ENCODE measurements around the gene CDK3.

Gene CDK3

GRCh38 chr17:75987041-75987440, 13.6 kb upstream of the CDK3 start:
- no peak for DNase-seq

DNA sequence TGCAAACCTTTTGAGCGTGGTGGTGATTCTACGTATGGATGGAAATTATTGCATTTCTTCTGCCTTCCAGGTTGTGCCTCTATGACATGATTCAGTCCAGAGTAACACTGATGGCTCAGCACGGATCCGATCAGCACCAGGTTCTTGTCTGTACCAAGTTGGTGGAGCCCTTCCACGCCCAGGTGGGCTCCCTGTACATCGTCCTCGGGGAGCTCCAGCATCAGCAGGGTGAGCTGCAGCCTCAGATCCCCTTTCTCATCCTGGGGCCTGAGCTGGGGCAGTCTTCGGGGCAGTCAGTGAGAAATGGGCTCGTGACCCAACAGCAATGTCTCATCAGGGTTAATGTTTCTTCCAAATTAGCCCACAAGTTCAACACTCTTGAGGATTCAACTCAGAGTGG, 9.3 kb upstream of the CDK3 start:
- DNase-seq, result no peak

DNA sequence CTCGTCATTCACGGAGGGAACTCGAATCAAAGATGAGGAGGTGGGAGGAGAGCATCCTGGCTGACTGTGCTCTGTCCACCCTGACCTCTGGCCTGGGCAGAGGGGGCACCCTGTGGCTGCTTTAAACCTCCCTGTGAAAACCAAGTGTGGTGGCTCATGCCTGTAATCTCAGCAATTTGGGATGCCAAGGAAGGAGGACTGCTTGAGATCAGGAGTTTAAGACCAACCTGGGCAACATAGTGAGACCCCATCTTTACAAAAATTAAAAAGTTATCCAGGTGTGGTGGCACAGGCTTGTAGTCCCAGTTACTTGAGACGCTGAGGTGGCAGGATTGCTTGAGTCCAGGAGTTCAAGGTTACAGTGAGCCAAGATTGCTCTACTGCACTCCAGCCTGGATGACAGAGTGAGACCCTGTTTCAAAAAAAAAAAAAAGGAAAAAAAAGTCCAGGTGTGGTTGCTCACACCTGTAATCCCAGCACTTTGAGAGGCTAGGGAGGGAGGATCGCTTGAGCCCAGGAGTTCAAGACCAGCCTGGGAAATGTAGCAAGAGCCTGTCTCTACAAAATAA, 5.8 kb upstream of the CDK3 start:
- DNase-seq, result no peak

GRCh38 chr17:75995385-75995925, 5.2 kb upstream of the CDK3 start:
- DNase-seq, result no peak

DNA sequence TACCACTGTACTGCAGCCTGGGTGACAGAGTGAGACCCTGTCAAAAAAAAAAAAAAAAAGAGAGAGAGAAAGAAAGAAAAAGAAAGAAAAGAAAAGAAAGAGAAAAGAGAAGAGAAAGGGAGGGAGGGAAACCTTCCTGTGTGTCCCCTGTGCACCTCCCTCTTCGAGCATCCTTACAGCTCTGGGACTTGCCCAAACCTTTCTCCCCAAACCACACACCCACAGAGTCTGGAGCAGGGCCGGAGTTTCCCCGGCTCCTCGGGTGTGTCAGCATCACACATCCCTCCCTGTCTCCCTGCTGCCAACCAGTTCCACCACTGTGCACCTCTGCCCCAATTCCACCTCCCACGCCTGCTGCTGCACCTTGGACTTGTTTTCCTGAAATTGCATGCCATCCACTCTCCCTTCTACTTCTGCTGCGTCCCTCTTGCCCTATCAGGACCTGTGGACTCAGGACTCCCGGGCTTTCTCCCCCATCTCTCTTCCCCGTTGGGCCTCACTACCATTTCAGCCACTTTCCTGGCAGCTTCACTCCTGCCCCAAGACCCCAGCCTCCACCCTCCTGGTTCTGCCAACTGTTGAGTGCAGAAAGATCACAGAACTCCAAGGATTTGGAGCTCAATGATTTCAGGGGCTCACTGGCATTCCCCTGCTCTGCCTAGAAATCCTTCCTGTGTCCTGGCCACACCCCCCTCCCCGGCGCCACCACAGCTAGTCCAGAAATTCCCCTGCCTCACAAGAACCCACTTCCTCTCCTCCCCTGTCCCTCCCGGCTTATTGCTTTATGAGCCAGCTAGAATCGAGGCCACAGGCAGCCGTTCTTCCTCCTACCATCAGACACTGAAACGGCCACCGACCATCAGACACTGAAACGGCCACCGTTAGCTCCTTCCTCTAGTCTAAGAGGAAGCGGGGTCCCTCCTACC, 3.7 kb upstream of the CDK3 start:
- DNase-seq, result peak; percentile 50

- no peak for DNase-seq
Observed at GRCh38 chr17:75998327-75998795, 2.3 kb upstream of the CDK3 start.

DNA sequence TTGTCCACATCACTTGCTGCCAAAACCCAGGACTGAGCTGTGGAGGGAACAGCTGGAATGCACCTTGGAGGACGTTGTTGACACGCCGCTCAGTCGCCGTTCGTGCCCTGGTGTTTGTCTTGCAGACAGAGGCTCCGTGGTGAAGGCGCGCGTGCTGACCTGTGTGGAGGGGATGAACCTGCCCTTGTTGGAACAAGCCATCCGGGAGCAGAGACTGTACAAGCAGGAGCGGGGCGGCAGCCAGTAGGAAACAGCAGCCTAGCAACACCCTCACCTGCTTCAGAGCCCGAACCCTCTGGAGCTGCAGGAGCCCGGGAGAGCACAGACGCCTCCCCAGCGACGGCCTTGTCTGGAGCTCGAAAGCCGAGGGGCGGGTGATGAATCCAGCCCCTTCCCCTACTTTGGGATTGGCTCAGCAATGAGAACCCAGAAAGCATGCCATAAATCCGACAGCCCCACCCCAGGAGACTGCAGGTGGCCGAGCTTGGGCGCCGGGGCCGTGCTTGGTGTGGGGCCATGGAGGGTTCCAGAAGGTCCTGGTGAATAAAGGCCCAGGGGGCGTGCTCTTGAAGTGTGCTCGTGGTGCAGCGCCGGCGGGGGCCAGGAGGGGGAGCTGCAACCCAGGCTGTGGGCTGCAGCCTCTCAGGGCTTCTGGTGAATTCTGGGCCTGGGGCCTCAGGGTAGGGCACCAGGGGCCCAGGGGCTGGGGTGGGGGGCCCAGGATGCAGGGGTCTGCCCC, 470 bp upstream of the CDK3 start:
- DNase-seq, result no peak

DNA sequence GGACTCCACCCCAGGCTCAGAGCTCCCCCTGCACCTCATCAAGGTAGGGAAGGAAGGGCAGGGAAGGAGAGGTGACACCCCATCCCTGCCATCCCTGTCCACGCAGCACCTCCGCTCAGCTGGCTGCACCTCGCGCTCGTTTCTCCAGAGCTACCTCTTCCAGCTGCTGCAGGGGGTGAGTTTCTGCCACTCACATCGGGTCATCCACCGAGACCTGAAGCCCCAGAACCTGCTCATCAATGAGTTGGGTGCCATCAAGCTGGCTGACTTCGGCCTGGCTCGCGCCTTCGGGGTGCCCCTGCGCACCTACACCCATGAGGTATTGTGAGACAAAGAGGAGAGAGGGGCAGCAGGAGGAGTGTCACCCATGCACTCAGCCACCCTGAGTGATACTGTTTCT, 1.4 kb downstream of the CDK3 start:
- no peak for DNase-seq

DNA sequence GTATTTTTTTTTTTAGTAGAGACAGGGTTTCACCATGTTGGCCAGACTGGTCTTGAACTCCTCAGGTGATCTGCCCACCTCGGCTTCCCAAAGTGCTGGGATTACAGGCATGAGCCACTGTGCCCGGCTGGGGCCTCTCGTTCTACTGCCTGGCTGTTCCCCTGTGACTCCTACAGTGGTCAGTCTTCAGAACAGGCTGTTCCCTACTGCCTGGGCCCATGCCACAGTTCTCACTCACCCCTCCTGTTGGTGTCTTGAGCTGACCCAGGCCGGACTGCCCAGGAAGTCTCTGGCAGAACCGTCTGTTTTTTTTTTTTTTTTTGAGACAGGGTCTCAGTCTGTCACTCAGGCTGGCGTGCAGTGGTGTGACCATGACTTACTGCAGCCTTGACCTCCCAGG, 3.3 kb downstream of the CDK3 start:
- no peak for DNase-seq

- DNase-seq, result no peak
Observed at GRCh38 chr17:76004750-76005262, 4.2 kb downstream of the CDK3 start.

- peak; percentile 54 for DNase-seq
Observed at GRCh38 chr17:76005263-76006149, 4.9 kb downstream of the CDK3 start.

GRCh38 chr17:76007131-76007849, 6.6 kb downstream of the CDK3 start:
- DNase-seq, result no peak

DNA sequence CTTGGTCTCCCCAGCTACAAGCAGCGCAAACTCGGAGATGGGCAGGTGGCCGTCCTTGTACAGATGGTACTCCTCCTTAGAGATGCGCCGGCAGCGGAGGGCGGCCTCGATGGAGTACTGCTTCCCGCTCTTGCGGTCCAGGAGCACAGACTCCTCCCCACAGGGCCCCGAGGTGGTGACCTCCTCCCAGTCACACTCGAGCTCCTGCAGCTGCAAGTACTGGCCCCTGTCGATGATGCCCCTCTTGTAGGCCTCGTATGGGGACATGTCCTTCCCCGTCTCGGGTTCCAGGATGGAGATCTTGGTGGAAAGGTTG, 7.2 kb downstream of the CDK3 start:
- DNase-seq, result no peak

DNA sequence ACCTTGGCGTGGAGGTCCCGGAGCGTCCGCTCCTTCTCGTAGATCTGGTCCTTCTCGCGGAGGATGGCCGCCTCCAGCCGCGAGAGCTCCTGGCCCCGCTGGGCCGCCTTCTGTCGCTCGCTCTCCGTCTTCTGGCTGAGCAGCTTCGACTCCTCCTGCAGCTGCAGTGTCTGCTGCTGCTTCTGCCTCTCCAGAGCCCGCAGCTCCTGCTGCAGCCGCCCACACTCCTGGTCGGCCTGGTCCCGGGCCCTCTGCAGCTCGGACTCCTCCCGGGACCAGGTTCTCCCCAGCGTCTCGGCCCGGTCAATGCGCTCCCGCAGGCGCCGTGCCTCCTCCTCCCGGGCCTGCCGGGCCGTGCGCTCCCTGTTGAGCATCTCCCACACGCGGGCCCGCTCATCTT, 7.6 kb downstream of the CDK3 start:
- no peak for DNase-seq

- DNase-seq, result no peak
Observed at GRCh38 chr17:76008630-76009425, 8.2 kb downstream of the CDK3 start.

- no peak for DNase-seq
Observed at GRCh38 chr17:76009447-76009846, 8.8 kb downstream of the CDK3 start.

GRCh38 chr17:76009969-76010661, 9.5 kb downstream of the CDK3 start:
- DNase-seq, result no peak

GRCh38 chr17:76011951-76012350, 11.3 kb downstream of the CDK3 start:
- DNase-seq, result no peak

- DNase-seq, result no peak
Observed at GRCh38 chr17:76013377-76013932, 12.8 kb downstream of the CDK3 start.
